ENCODE results near the gene ID1. TPM values are rescaled to one million over a fixed set of nuclear protein-coding genes. Genes with fewer than 3 reads are reported as not detected.

The ID1 gene
- total and polyA plus RNA-seq, 2 of the 13 experiments (the other 11 are each of a cell fraction or from before 2014, with no cell fraction given): 320 to 419 TPM

- TF ChIP-seq ZNF841 (CRISPR knock-in tag; IDR thresholded peaks at IDR 0.05; ENCODE audit: borderline replicate concordance): no peak
- TF ChIP-seq DNMT1 (CRISPR knock-in tag; IDR thresholded peaks at IDR 0.05): peak; percentile 83
- peak; percentile 90 for TF ChIP-seq RXRA (CRISPR knock-in tag; IDR thresholded peaks at IDR 0.05)
- TF ChIP-seq LRRFIP1 (CRISPR knock-in tag; conservative IDR thresholded peaks at IDR 0.05): 0 out of 2 replicates have a peak, but pooled peaks have one; percentile 31
- TF ChIP-seq ZBTB14 (CRISPR knock-in tag; IDR thresholded peaks at IDR 0.05): peak; percentile 43; the same call in 1 of the 2 replicates
- peak; percentile 69; the same call in 1 of the 2 replicates for TF ChIP-seq ZNF788 (CRISPR knock-in tag; IDR thresholded peaks at IDR 0.05; ENCODE audit: borderline replicate concordance)
- TF ChIP-seq KDM3A (CRISPR knock-in tag; IDR thresholded peaks at IDR 0.05; ENCODE audit: low read depth): 0 out of 2 replicates have a peak, but pooled peaks have one; percentile 17
- TF ChIP-seq POLR2AphosphoS5 (IDR thresholded peaks at IDR 0.05; ENCODE audit: low read depth, low read length): peak; percentile 8; the same call in 1 of the 2 replicates
- peak; percentile 89; the same call in 1 of the 2 replicates for TF ChIP-seq ZSCAN29 (CRISPR knock-in tag; conservative IDR thresholded peaks at IDR 0.05)
- TF ChIP-seq ZNF768 (CRISPR knock-in tag; IDR thresholded peaks at IDR 0.05): no peak
- 0 out of 2 replicates have a peak, but pooled peaks have one; percentile 23 for TF ChIP-seq GATAD1 (CRISPR knock-in tag; IDR thresholded peaks at IDR 0.05)
- peak; percentile 75 for TF ChIP-seq NFKB2 (CRISPR knock-in tag; IDR thresholded peaks at IDR 0.05; ENCODE audit: borderline replicate concordance)
- peak; percentile 99 for TF ChIP-seq ZNF572 (CRISPR knock-in tag; IDR thresholded peaks at IDR 0.05)
- no peak for TF ChIP-seq TCF12 (IDR thresholded peaks at IDR 0.05)
- TF ChIP-seq TCF12 (CRISPR knock-in tag; IDR thresholded peaks at IDR 0.05): no peak
- peak; percentile 89 for TF ChIP-seq ZNF687 (CRISPR knock-in tag; IDR thresholded peaks at IDR 0.05)
- peak; percentile 56 for TF ChIP-seq U2AF1 (optimal IDR thresholded peaks at IDR 0.05; ENCODE audit: low read depth, low read length)
- TF ChIP-seq BORCS8-MEF2B (CRISPR knock-in tag; IDR thresholded peaks at IDR 0.05): peak; percentile 65; the same call in 1 of the 2 replicates
- no peak; the same call in 1 of the 2 replicates for TF ChIP-seq ZNF558 (CRISPR knock-in tag; IDR thresholded peaks at IDR 0.05; ENCODE audit: borderline replicate concordance)
- no peak for TF ChIP-seq ZSCAN20 (CRISPR knock-in tag; IDR thresholded peaks at IDR 0.05; ENCODE audit: borderline replicate concordance)
- TF ChIP-seq MTA1 (CRISPR knock-in tag; IDR thresholded peaks at IDR 0.05; ENCODE audit: borderline replicate concordance): 0 out of 2 replicates have a peak, but pooled peaks have one; percentile 65
- peak; percentile 74; the same call in 1 of the 2 replicates for TF ChIP-seq ZSCAN30 (CRISPR knock-in tag; IDR thresholded peaks at IDR 0.05)
These were observed 35.7 kb upstream of the ID1 start (continued) for GRCh38 chr20:31569163-31570020.

Measured in HepG2 (cell line).